HG03039 (cell line): ENCODE data around the gene NCDN.

Experiments used
- ATAC-seq: cut with Tn5 transposase; IDR thresholded peaks from one replicate; pipeline ENCODE4 v1.9.1; 2021; ENCODE audit warnings: mild to moderate bottlenecking, moderate library complexity; ENCODE audit not compliant: unreplicated experiment

The NCDN gene

DNA sequence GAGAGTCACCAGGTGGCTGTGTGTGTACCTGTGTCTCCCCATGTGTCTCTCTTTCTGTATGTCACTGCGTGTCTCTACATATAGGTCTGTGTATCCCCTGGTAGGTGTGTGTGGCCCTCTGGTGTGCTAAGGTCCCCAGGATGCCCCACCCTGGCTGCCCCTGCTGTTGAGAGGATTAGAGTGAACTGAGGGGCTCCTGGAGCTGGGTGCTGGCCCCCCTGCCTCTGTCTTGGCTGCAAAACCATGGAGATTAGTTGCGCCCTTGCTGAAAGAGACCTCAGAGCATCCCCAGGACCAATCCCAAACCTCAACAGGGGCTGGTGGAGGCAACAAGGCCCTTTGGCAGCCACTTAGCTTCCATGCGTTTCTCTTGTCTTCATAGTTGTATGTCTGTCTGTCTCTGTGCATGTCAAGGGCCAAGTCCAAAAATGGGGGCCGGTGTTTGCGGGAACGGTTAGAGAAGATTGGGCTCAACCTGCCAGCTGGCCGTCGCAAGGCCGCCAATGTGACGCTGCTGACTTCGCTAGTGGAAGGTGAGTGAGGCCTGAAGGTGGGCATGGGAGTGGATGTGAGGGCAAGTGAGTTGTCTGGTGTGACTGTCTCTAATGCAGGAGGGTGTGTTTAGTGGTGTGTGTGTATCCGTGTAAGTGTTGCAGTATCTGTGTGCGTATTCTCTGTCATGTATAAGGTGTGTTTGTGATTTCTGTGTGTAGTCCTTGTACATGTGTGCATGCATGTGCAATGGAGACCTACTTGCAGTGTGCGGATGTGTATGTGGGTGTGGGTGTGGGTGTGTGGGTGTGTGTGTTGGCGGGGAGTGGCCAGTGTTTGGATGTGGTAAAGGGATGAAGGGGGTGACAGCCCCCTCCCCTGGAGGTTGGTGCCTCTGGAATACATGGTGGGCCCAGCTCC, 32.2 kb downstream of the NCDN start:
- ATAC-seq = no peak

DNA sequence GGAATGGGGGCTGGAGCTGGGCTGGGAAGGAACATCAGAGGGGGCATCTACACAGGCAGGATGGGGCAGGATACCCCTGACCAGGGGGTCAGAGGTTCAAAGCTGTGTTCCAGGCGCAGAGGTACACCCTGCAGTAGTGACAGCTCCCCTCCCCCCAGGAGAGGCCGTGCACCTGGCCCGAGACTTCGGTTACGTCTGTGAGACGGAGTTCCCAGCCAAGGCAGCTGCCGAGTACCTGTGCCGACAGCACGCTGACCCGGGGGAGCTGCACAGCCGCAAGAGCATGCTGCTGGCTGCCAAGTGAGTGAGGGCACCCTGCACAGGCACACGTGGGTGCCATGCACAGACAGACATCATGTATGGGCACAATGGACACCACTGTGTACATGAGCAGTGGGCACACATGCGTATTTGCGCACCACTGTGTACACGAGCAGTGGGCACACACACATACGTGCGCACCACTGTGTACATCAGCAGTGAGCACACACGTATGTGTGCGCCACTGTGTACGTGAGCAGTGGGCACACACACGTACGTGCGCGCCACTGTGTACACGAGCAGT, 33.0 kb downstream of the NCDN start:
- no peak for ATAC-seq

DNA sequence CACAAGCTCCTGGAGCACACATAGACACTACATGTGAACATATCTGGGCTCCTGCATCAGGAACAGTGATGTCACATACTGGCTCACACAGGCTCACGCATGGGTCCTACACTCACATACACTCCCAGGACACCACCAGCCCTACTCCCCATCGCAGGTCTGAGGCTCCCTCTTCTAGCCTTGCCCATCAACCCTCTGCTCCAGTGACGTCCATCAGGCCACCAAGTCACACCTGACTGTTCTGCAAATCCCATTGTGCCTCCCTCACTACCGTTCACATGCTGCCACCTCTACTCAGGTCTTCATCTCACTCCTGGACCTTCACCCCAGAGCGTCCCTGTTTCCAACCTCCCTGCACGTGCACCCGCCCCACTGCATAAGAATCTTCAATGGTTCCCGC, 33.6 kb downstream of the NCDN start:
- ATAC-seq = no peak

DNA sequence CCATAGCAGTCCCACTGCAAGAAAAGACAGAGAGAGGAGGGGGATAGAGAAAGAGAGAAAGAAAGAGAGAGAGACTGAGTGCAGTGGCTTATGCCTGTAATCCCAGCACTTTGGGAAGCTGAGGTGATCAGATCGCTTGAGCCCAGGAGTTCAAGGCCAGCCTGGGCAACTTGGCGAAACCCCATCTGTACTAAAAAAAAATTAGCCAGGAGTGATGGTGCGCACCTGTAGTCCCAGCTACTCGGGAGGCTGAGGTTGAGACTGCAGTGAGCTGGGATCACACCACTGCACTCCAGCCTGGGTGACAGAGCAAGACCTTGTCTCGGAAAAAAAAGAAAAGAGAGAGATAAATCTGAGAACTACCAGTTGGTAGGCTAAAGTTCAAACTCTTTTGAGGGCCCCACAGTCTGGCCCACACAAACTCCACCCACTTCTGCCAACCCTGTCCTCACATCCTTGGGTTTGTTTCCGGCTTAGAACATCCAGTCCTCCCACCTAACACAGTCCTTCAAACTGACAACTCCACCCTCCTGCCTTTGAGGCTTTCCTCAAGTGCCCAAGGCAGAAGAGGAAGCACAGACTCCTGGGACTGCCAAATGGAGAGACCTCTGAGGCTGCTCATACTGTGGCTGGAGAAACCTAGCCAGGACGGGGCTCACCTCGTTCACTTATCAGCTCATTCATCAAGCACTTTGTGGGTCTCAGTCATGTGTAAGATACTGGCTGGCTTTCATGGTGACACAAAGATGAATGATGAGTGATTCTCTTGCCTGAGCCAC, 35.6 kb downstream of the NCDN start:
- no peak for ATAC-seq

DNA sequence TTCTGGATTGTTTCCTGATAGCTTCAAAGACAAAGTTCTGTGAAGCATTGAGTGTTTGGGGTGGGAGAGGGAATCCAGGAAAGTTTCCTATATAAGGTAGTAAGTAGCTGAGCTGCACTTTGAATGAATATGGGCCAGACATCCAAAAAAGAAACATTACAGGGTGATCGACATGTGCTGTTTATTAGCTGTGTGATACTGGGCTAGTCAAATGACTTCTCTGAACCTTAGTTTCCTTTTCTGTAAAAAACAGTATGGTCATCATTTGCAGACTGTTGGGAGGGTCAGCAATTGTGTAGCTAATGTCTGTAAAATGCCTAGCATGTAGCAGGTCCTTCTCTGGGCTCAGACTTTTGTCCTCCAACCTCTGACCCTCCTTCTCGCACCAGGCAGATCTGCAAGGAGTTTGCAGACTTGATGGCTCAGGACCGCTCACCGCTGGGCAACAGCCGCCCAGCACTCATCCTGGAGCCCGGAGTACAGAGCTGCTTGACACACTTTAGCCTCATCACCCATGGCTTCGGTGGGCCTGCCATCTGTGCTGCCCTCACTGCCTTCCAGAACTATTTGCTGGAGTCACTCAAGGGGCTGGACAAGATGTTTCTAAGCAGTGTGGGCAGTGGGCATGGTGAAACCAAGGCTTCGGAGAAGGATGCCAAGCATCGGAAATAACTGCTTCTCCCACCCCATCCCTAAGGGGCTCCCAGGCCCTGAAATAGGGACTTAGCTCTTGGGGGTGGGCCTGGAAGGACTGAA, 36.6 kb downstream of the NCDN start:
- no peak for ATAC-seq

DNA sequence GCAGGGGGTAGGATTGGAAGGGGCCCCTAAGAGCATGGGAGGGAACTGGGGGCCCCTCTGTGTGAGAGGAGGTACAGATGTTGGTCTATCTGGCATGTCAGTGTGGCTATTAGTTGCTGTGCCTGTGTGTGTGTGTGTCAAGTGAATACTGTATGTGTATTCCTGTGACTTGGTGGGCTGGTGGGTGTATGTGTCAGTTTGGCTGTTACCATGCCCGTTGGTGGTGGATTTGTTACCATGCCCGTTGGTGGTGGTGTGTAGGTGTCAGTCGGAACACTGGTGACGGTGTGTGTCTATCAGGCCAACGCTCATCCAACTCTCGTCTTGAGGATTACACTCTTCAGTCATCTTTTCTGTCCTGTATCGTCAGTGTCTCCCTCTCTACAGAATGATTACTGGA, 38.1 kb downstream of the NCDN start:
- ATAC-seq = no peak

DNA sequence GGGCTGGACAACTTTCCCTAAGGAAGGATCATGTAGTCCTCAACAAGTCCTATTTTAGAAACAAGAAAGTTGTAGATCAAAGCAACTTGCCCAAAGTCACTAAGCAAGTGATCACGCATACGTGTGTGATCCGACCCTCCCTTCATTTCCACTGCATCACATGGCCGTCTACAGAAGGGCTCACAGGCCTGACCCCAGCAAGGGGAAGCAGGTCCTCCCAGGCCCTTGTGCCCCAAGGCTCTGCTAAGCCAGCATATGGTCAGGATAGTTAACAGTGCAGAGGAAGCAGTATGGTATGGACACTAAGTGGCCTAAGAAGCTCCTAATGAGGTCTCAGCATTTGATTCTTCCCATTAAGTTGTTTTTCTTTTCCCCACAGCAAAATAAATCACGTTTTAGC, 40.3 kb downstream of the NCDN start:
- ATAC-seq = no peak

DNA sequence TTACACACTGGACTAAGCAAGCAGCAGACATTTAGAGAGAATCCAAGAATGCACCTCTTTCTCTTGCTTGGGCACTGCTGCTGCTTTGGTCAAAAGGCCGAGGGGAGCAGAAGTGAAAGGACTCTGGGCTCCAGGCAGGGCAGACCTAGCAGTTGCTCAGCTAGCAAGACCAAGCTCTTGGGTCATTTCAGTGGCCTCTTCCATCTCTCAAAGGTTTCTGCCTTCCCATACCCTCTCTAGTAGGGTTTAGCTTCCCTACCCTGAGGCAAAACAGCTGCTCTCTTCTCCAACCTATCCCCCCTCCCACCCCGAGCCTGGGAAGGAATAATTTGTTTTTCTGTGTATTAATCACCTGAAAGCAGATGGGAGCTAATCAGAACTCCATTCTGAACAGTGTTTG, 41.3 kb downstream of the NCDN start:
- no peak for ATAC-seq

DNA sequence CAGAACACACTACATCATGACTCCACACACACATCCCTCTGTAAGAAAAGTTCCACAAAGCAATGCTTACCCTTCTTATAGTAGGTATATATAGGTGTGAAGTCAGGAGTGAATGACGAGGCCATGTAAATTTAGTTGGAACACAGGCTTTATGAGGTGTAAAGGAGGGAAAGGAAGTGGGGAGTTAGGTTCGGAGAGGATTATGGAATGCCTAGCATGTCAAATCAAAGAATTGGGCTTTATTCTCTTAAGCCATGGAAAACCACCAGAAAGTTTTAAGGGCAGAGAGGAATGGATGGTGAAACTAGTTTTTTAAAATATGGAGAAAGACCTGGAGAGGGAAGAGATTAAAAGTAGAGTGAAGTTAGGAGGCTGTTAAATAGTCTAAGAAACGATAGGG, 41.8 kb downstream of the NCDN start:
- no peak for ATAC-seq

DNA sequence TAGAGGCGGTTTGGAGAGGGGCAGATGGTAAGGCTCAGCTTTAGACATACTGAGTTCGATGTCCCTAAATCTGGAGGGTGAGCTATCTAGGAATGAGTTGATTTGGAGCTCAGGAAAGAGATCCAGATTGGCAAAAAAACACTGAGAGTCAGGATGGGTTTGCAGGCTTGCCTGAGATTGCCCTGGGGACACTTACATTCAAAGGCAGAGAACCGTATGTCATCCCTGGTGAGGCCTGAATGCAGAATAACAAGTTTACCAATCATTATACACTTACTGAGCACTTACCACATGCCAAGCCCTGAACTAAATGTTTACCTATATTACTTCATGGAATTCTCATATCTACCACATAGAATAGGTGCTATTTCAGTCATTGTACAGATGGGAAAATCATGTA, 43.0 kb downstream of the NCDN start:
- no peak for ATAC-seq

DNA sequence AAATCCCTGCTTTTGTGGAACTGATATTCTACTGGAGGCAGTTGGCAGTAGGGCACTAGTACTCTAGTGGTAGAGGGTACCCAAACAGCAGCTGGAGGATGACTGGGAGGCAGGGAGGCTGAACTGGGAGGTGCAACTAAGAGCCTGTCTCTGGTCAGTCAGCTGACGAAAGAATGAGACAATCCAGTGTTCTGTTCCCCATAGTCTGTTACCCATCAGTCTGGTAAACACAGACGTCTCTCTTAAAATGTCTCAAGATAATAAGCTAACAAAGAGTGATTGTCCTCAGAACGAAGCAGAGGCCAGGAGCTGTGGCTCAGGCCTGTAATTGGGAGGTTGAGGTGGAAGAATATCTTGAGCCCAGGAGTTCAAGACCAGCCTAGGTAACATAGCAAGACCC, 45.9 kb downstream of the NCDN start:
- no peak for ATAC-seq

DNA sequence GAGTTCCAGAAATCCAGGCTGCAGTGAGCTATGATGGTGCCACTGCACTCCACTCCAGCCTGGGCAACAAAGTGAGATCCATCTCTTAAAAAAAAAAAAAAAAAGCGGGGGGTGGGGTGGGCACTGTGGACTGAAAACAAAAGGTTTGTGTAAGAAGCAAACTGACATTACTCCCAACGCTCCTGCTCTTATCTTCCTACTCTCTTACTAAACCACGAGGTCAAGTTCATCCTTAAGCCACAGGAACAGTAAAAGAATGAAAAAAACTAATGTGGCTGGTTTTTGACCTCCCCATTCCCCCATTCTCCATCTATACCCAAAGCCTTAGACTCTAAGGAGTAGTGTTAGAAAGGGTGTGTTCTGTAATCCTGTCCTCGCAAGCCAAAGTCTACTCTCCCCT, 46.3 kb downstream of the NCDN start:
- no peak for ATAC-seq

DNA sequence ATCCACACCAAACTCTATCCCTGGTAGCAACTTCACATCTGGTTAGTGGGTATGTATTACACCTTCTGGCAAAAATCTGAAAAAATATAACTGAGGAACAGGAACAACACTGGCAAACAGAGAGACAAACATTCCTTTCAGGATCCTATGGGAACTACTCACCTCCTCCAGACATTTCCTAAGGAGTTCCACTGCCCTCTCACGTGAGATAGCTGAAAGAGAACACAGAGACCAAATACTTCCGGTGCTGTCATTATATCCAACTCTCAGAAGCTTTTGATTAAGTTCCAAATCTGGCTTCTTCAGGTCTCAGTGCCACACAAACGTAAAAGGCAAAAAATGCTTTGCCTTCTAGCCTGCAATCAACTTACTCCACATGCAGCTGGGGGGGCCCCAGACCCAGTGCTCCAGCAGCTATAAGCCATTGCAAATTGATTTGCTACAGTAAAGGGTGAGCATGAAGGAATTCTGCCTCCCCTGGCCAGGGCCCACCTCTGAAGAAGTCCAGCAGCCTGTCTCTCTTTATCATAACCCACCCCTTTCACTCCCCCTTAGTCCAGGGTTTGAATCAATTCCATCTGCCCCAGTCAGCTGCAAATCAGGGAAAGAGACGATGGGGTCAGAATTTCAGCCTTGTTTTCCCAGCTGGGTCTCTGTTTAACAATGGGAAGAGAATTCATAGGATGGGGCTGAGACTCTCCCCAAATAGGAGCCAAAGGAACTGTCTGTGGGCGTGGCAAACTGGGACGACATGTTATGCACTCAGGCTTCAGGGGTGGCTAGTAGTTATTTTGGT, 47.7 kb downstream of the NCDN start:
- no peak for ATAC-seq

DNA sequence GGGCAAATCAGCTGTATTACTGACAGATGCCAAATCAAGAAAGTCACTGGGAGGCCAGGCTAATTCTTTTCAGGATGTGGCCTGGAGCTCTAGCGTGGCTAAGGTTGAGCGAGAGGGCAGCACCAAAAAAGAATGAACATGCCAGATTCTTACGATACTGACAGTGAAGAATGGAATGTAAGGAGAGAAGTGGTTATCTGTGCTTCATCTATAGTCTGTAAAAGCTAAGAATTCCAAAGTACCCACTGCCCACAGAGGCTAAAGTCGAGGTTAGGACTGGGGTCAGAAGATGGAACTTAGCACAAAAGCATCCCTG, 48.2 kb downstream of the NCDN start:
- ATAC-seq = no peak

DNA sequence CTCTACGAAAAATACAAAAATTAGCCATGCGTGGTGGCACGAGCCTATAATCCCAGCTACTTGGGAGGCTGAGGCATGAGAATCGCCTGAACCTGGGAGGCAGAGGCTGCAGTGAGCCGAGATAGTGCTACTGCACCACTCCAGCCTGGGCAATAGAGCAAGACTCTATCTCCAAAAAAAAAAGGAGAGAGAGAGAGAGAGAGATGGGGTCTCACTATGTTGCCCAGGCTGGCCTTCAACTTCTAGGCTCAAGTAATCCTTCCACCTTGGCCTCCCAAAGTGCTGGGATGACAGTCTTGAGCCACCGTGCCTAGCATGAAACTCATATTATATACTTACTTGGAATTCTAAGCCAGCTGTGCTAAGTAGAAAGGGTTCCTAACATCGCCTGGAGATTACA, 54.1 kb downstream of the NCDN start:
- ATAC-seq = no peak

DNA sequence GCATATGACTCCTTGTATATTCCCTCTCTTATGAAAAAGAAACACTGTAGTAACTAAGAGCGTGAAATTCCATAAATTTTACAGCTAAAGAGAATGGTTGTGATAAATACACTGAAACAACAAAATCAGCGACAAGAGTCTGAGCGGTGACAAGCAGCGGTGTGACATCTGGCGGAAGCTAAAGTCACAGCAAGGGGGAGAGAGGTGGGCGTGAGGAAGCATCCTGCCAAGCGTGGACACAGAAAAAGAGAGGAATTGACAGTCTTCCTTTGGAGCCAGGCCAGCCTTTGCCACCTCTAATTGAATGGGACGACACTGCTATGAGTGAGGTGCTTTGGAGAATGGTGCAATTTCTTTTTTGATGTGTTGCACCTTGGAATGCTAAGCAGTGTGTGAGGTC, 57.8 kb downstream of the NCDN start:
- no peak for ATAC-seq
